IMR-90 (cell line): ENCODE measurements around the gene NEUROD4. TPM values are rescaled to one million over a fixed set of nuclear protein-coding genes. Genes with fewer than 3 reads are reported as not detected.

ENCODE experiments used
- ATAC-seq: fragments of 200-7000 bp; cut with Tn5 transposase; 2 replicates; pipeline ENCODE4 v1.9.1; 2020; ENCODE audit warnings: low read depth, mild to moderate bottlenecking, moderate library complexity
- BruUV-seq: library from RNA; stranded (reverse); fragments of 400-500 nt; replicated peaks from 2 replicates; lab custom pipeline; 2021; lab: Mats Ljungman, UMichigan
- CTCF ChIA-PET: fragments of 300-600 bp; formaldehyde crosslinking; extraction: SDS; loops from one replicate; lab custom pipeline; 2021; ENCODE audit warnings: antibody characterized with exemption; lab: Yijun Ruan, JAX
- POLR2A ChIA-PET: fragments of 300-600 bp; sonication (Branson Sonifier 250); formaldehyde crosslinking; loops from one replicate; lab custom pipeline; 2022; ENCODE audit warnings: antibody characterized with exemption; ENCODE audit not compliant: unreplicated experiment; lab: Charles Lee
- DNase-seq: peaks from one replicate; pipeline ENCODE4 v3.0.0; 2013
- H2AFZ ChIP-seq: replicated peaks from 2 replicates; pipeline ENCODE3; 2013; ENCODE audit warnings: low read length, mild to moderate bottlenecking; ENCODE audit not compliant: poor library complexity
- H2AK5ac ChIP-seq: 2 replicates; pipeline ENCODE4 v1.6.1; 2013; ENCODE audit warnings: low read depth, low read length, inconsistent platforms
- H2AK9ac ChIP-seq: replicated peaks from 2 replicates; pipeline ENCODE3; 2013; ENCODE audit warnings: mild to moderate bottlenecking, low read depth, low read length, moderate library complexity; ENCODE audit not compliant: poor library complexity
- H2BK120ac ChIP-seq: 2 replicates; pipeline ENCODE4 v1.6.1; 2013; ENCODE audit warnings: low read depth, low read length, inconsistent platforms
- H2BK15ac ChIP-seq: 3 replicates; pipeline ENCODE4 v1.6.1; 2013; ENCODE audit warnings: low read depth, low read length, inconsistent platforms
- H2BK20ac ChIP-seq: 2 replicates; pipeline ENCODE4 v1.6.1; 2013; ENCODE audit warnings: low read depth, mild to moderate bottlenecking, inconsistent platforms, low read length, moderate library complexity
- H2BK5ac ChIP-seq: 2 replicates; pipeline ENCODE4 v1.6.1; 2013; ENCODE audit warnings: mild to moderate bottlenecking, low read depth, low read length, inconsistent platforms; ENCODE audit not compliant: poor library complexity, severe bottlenecking
- H3K14ac ChIP-seq: replicated peaks from 2 replicates; pipeline ENCODE4 v1.6.1; 2013; ENCODE audit warnings: low read depth, low read length, inconsistent platforms
- H3K18ac ChIP-seq: 2 replicates; pipeline ENCODE4 v1.6.1; 2013; ENCODE audit warnings: low read depth, low read length, control low read depth
- H3K23ac ChIP-seq: 2 replicates; pipeline ENCODE4 v1.6.1; 2013; ENCODE audit warnings: low read depth, low read length, inconsistent platforms
- H3K27ac ChIP-seq: 2 replicates; pipeline ENCODE4 v1.5.1; 2013; ENCODE audit warnings: mild to moderate bottlenecking, control low read depth, low read length; ENCODE audit not compliant: insufficient read depth
- H3K27me3 ChIP-seq: 2 replicates; pipeline ENCODE4 v1.6.1; 2013; ENCODE audit warnings: low read length; ENCODE audit not compliant: control insufficient read depth, insufficient read depth
- H3K36me3 ChIP-seq: 2 replicates; pipeline ENCODE4 v1.6.1; 2013; ENCODE audit warnings: low read length, mixed read lengths; ENCODE audit not compliant: control insufficient read depth, insufficient read depth
- H3K4ac ChIP-seq: 2 replicates; pipeline ENCODE4 v1.6.1; 2013; ENCODE audit warnings: low read depth, low read length, inconsistent platforms
- H3K4me1 ChIP-seq: 2 replicates; pipeline ENCODE4 v1.6.1; 2013; ENCODE audit warnings: low read length, mixed read lengths; ENCODE audit not compliant: control insufficient read depth, insufficient read depth
- H3K4me2 ChIP-seq: 2 replicates; pipeline ENCODE4 v1.6.1; 2013; ENCODE audit warnings: low read depth, mild to moderate bottlenecking, control low read depth, low read length, moderate library complexity
- H3K4me3 ChIP-seq: 2 replicates; pipeline ENCODE4 v1.5.1; 2013; ENCODE audit warnings: low read depth, mild to moderate bottlenecking, control low read depth, low read length, moderate library complexity; ENCODE audit not compliant: insufficient read depth
- H3K56ac ChIP-seq: 2 replicates; pipeline ENCODE4 v1.6.1; 2013; ENCODE audit warnings: low read length, inconsistent platforms; ENCODE audit not compliant: insufficient read depth; ENCODE audit errors: extremely low read depth
- H3K79me1 ChIP-seq, 2 experiments: 2 replicates each; pipeline ENCODE4 v1.6.1; 2013; ENCODE audit warnings: low read length in 2 of 2, inconsistent platforms in 1 of 2, low read depth in 1 of 2
- H3K9ac ChIP-seq: 2 replicates; pipeline ENCODE4 v1.6.1; 2013; ENCODE audit warnings: low read depth, low read length, control low read depth
- H3K9me1 ChIP-seq: 2 replicates; pipeline ENCODE4 v1.6.1; 2013; ENCODE audit warnings: low read length, inconsistent platforms; ENCODE audit not compliant: insufficient read depth
- H3K9me3 ChIP-seq: 2 replicates; pipeline ENCODE4 v1.6.1; 2013; ENCODE audit warnings: low read length; ENCODE audit not compliant: control insufficient read depth, insufficient read depth
- H4K20me1 ChIP-seq: 2 replicates; pipeline ENCODE4 v1.6.1; 2013; ENCODE audit warnings: low read length, inconsistent platforms; ENCODE audit not compliant: insufficient read depth
- H4K5ac ChIP-seq: 2 replicates; pipeline ENCODE4 v1.6.1; 2013; ENCODE audit warnings: mild to moderate bottlenecking, low read depth, low read length, control low read depth
- H4K8ac ChIP-seq, 2 experiments: 2 replicates each; pipeline ENCODE4 v1.6.1; 2013; ENCODE audit warnings: low read depth in 2 of 2, low read length in 2 of 2, control low read depth in 1 of 2, inconsistent platforms in 1 of 2
- H4K91ac ChIP-seq: 2 replicates; pipeline ENCODE4 v1.6.1; 2013; ENCODE audit warnings: low read depth, low read length, inconsistent platforms; ENCODE audit not compliant: insufficient read depth
- BHLHE40 ChIP-seq: fragments of 150-350 bp; IDR thresholded peaks from 2 replicates; pipeline ENCODE4 v1.6.1; 2016; ENCODE audit warnings: mild to moderate bottlenecking, low read depth, low read length
- CEBPB ChIP-seq: IDR thresholded peaks from 2 replicates; pipeline ENCODE4 v1.6.1; 2012; ENCODE audit warnings: low read depth, low read length, improper control_type of control experiment
- CHD1 ChIP-seq: IDR thresholded peaks from 2 replicates; pipeline ENCODE4 v1.6.1; 2012; ENCODE audit warnings: low read depth, low read length, improper control_type of control experiment
- FOS ChIP-seq: fragments of 150-350 bp; IDR thresholded peaks from 2 replicates; pipeline ENCODE4 v1.6.1; 2016; ENCODE audit warnings: low read depth, low read length
- MAFK ChIP-seq: IDR thresholded peaks from 2 replicates; pipeline ENCODE4 v1.6.1; 2012; ENCODE audit warnings: low read depth, low read length, improper control_type of control experiment
- MAZ ChIP-seq: IDR thresholded peaks from 2 replicates; pipeline ENCODE4 v1.6.1; 2012; ENCODE audit warnings: low read depth, mild to moderate bottlenecking, low read length, improper control_type of control experiment, moderate library complexity, borderline replicate concordance
- MXI1 ChIP-seq: IDR thresholded peaks from 2 replicates; pipeline ENCODE4 v1.6.1; 2012; ENCODE audit warnings: low read depth, mild to moderate bottlenecking, low read length, moderate library complexity, borderline replicate concordance
- NFE2L2 ChIP-seq: fragments of 150-350 bp; IDR thresholded peaks from 2 replicates; pipeline ENCODE4 v1.6.1; 2016; ENCODE audit warnings: low read depth, mild to moderate bottlenecking, low read length
- POLR2A ChIP-seq: IDR thresholded peaks from 2 replicates; pipeline ENCODE4 v1.6.1; 2012; ENCODE audit warnings: mild to moderate bottlenecking, low read depth, low read length
- RAD21 ChIP-seq: IDR thresholded peaks from 2 replicates; pipeline ENCODE4 v1.6.1; 2012; ENCODE audit warnings: low read length, improper control_type of control experiment
- RCOR1 ChIP-seq: IDR thresholded peaks from 2 replicates; pipeline ENCODE4 v1.6.1; 2012; ENCODE audit warnings: mild to moderate bottlenecking, low read length, improper control_type of control experiment; ENCODE audit not compliant: insufficient replicate concordance
- RFX5 ChIP-seq: IDR thresholded peaks from 2 replicates; pipeline ENCODE4 v1.8.0; 2012; ENCODE audit warnings: low read depth, mild to moderate bottlenecking, low read length, moderate library complexity
- SMC3 ChIP-seq: fragments of 150-350 bp; IDR thresholded peaks from 2 replicates; pipeline ENCODE4 v1.6.1; 2016; ENCODE audit warnings: low read depth, mild to moderate bottlenecking, antibody characterized with exemption, low read length, moderate library complexity
- WGBS, 2 experiments: methylation state at CpG; one replicate each; pipeline versions ENCODE4 v1.1.5 to v1.1.7; 2013; ENCODE audit warnings: missing lambda C conversion rate in 2 of 2; ENCODE audit not compliant: insufficient read length in 1 of 2; ENCODE audit errors: extremely low coverage in 2 of 2; 5-methylcytosine and 5-hydroxymethylcytosine counted together
- dilution Hi-C: fragments of 300-500 bp; cut with HindIII; formaldehyde crosslinking; loops from one replicate; pipeline ENCODE4 v1.14.3; 2018; ENCODE audit warnings: low sequenced_read_pairs; ENCODE audit not compliant: unreplicated experiment
- in situ Hi-C: fragments of 300-500 bp; cut with MboI; formaldehyde crosslinking; loops from 3 replicates; pipeline ENCODE4 v1.14.3; 2019; ENCODE audit warnings: low sequenced_read_pairs, inconsistent platforms, mixed read lengths
- intact Hi-C: fragments of 100-400 bp; cut with micrococcal nuclease; formaldehyde crosslinking; loops from 2 replicates; pipeline ENCODE4 v1.10.0; 2022
- polyA plus RNA-seq, 3 experiments: library from polyadenylated mRNA; depleted of rRNA; stranded (reverse); fragments of >200 nt; gene quantifications; 2 replicates each; pipeline ENCODE4 v1.2.3, GENCODE V29; 2012; ENCODE audit warnings: low replicate concordance in 1 of 3
- total RNA-seq: library from RNA; depleted of rRNA; stranded (reverse); fragments of >200 nt; gene quantifications from 2 replicates; pipeline ENCODE4 v1.2.3, GENCODE V29; 2012
- TF ChIP-seq, protein P1 (sequence below): conservative IDR thresholded peaks from 2 replicates; pipeline ENCODE4 v1.5.1; 2012; ENCODE audit warnings: mild to moderate bottlenecking, low read depth, low read length, improper control_type of control experiment
- TF ChIP-seq, protein P2 (sequence below): fragments of 150-350 bp; IDR thresholded peaks from 2 replicates; pipeline ENCODE4 v1.6.1; 2016; ENCODE audit warnings: low read depth, mild to moderate bottlenecking, low read length, moderate library complexity, borderline replicate concordance
- TF ChIP-seq, protein P3 (sequence below): fragments of 150-350 bp; IDR thresholded peaks from 2 replicates; pipeline ENCODE4 v1.6.1; 2017; ENCODE audit warnings: mild to moderate bottlenecking, antibody characterized with exemption, low read length, low read depth

NEUROD4 gene
- total and polyA plus RNA-seq, 2 of the 4 experiments (the other 2 are of a cell fraction): not detected

DNA sequence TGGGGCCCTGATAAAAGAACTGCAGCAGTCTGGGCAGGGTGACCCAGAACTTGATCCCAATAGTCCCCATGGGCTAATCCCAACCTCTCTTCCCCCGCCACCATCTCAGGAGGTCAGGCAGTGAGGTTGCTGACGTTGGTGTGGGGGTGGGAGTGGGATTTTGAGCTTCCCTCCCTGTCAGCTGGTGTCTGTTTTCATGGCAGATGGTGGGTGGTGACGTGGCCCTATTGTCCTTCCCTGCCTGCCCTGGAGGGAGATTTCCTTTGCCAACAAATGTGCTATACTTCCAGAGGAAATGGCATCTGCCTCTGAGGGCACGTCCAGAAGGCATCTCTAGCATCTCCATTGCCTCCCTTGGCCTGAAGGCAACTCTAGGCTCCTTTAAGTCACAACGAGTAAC is 37.7 kb downstream of the NEUROD4 start:
- H3K4ac ChIP-seq: no peak overlapping the region
- no peaks in the 10 kb centered on the region for H3K9me3 ChIP-seq
- no peaks in the 10 kb centered on the region for H3K79me1 ChIP-seq
- H3K23ac ChIP-seq: no peak overlapping the region
- H3K18ac ChIP-seq: no peak overlapping the region
- no peak overlapping the region for H4K5ac ChIP-seq
- no peak overlapping the region for H2AFZ ChIP-seq
- H3K27me3 ChIP-seq: no peaks in the 10 kb centered on the region
- H2BK20ac ChIP-seq: no peak overlapping the region
- H3K9ac ChIP-seq: no peak overlapping the region
- H3K4me1 ChIP-seq: no peaks in the 10 kb centered on the region
- ChIA-PET CTCF (no interaction called here), POLR2A (no interaction called here)
- H3K14ac ChIP-seq: no peak overlapping the region
- no peaks in the 10 kb centered on the region for H3K36me3 ChIP-seq
- no peaks in the 10 kb centered on the region for H3K9me1 ChIP-seq
- H2BK5ac ChIP-seq: no peak overlapping the region
- no peak overlapping the region for H3K4me3 ChIP-seq
- no peak overlapping the region for H4K8ac ChIP-seq
- in situ Hi-C loops: loop anchor here (25.0 kb wide), 1 partner anchor 295 kb away; no protein-coding TSS in a partner anchor
- no peak overlapping the region for H4K91ac ChIP-seq
- H4K20me1 ChIP-seq: no peaks in the 10 kb centered on the region
- BruUV-seq: no TSS peak
- H2BK15ac ChIP-seq: no peak overlapping the region
- DNase-seq (no peak), ATAC-seq (no peak)
- no peak overlapping the region for H3K27ac ChIP-seq
- H2BK120ac ChIP-seq: no peak overlapping the region
- WGBS, 2 experiments: no CpG with 5 or more reads among the region's 5 CpGs
- TF ChIP-seq FOS: no peak
- no peak for TF ChIP-seq MAZ
- TF ChIP-seq MXI1: no peak
- no peak for TF ChIP-seq RAD21
- no peak for TF ChIP-seq BHLHE40
- TF ChIP-seq, protein P1, sequence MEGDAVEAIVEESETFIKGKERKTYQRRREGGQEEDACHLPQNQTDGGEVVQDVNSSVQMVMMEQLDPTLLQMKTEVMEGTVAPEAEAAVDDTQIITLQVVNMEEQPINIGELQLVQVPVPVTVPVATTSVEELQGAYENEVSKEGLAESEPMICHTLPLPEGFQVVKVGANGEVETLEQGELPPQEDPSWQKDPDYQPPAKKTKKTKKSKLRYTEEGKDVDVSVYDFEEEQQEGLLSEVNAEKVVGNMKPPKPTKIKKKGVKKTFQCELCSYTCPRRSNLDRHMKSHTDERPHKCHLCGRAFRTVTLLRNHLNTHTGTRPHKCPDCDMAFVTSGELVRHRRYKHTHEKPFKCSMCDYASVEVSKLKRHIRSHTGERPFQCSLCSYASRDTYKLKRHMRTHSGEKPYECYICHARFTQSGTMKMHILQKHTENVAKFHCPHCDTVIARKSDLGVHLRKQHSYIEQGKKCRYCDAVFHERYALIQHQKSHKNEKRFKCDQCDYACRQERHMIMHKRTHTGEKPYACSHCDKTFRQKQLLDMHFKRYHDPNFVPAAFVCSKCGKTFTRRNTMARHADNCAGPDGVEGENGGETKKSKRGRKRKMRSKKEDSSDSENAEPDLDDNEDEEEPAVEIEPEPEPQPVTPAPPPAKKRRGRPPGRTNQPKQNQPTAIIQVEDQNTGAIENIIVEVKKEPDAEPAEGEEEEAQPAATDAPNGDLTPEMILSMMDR: no peak
- TF ChIP-seq, protein P2, sequence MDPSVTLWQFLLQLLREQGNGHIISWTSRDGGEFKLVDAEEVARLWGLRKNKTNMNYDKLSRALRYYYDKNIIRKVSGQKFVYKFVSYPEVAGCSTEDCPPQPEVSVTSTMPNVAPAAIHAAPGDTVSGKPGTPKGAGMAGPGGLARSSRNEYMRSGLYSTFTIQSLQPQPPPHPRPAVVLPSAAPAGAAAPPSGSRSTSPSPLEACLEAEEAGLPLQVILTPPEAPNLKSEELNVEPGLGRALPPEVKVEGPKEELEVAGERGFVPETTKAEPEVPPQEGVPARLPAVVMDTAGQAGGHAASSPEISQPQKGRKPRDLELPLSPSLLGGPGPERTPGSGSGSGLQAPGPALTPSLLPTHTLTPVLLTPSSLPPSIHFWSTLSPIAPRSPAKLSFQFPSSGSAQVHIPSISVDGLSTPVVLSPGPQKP: no peak
- no peak for TF ChIP-seq SMC3
- TF ChIP-seq, protein P3, sequence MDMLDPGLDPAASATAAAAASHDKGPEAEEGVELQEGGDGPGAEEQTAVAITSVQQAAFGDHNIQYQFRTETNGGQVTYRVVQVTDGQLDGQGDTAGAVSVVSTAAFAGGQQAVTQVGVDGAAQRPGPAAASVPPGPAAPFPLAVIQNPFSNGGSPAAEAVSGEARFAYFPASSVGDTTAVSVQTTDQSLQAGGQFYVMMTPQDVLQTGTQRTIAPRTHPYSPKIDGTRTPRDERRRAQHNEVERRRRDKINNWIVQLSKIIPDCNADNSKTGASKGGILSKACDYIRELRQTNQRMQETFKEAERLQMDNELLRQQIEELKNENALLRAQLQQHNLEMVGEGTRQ: no peak
- no peak for TF ChIP-seq MAFK
- no peak for TF ChIP-seq NFE2L2
- no peak for TF ChIP-seq CHD1
- no peak for TF ChIP-seq RCOR1
- TF ChIP-seq RFX5: no peak
- no peak for TF ChIP-seq CEBPB
- no peak for TF ChIP-seq POLR2A
- no peak overlapping the region for H3K56ac ChIP-seq
- dilution Hi-C loops: no loop called here
- H2AK9ac ChIP-seq: no peak overlapping the region
- intact Hi-C loops: no loop called here
- no peak overlapping the region for H2AK5ac ChIP-seq
- H3K4me2 ChIP-seq: no peak overlapping the region
